Measurements from ENCODE around the gene AHDC1. TPM values are rescaled to one million over a fixed set of nuclear protein-coding genes. Genes with fewer than 3 reads are reported as not detected.

AHDC1 gene
- polyA plus RNA-seq, 1 donor from 2014 or later: 5.3 TPM

DNA sequence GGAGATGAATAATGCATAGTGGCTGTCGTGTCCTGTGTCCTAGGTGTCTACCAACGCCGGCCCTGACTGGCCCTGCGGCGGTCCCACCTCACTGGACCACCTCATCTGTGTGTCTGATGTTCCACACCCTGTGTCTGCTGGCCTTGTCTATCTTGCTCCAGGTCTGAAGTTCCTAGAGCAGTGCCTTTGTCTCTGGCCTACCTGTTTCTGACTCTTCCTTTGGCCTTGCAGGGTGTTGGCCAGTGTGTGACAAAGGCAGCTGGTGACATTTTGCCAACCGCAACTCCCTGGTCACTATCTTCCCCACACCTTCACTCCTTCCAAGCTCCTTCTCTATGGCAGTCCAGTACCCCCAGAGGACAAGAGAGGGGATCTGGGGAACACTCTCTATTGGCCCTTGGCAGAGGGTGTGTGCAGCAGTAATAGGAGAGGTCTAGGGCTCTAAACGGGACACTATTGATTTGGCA is 1.4 kb upstream of the AHDC1 start:
- no peak overlapping the region for H3K9ac ChIP-seq (ENCODE audit: low read length)
- H3K9me2 ChIP-seq (ENCODE audit: insufficient read depth, low read length): no peaks in the 10 kb centered on the region
- H3K9me3 ChIP-seq (ENCODE audit: low read length): no peaks in the 10 kb centered on the region
- no peak overlapping the region for H3K4me3 ChIP-seq (ENCODE audit: low read length)
- no peaks in the 10 kb centered on the region for H3F3A ChIP-seq (ENCODE audit: insufficient read depth, low read length, poor library complexity, severe bottlenecking)
- peaks cover 24% of the 10 kb centered on the region for H4K20me1 ChIP-seq (ENCODE audit: insufficient read depth)
- H3K27me3 ChIP-seq (ENCODE audit: insufficient read depth, low read depth, low read length): no peaks in the 10 kb centered on the region
- H3K27ac ChIP-seq (ENCODE audit: low read length): no peak overlapping the region
- no peak overlapping the region for H2AFZ ChIP-seq (ENCODE audit: low read depth, low read length)
- TF ChIP-seq EZH2 (IDR thresholded peaks at IDR 0.05; ENCODE audit: borderline replicate concordance, insufficient read depth, low read length, poor library complexity, severe bottlenecking): no peak
- no peak for TF ChIP-seq EP300 (conservative IDR thresholded peaks at IDR 0.05; ENCODE audit: poor library complexity, severe bottlenecking)
- TF ChIP-seq RAD21 (conservative IDR thresholded peaks at IDR 0.05): no peak
- no peak for TF ChIP-seq POLR2AphosphoS5 (IDR thresholded peaks at IDR 0.05)
- TF ChIP-seq MXI1 (conservative IDR thresholded peaks at IDR 0.05; ENCODE audit: poor library complexity, severe bottlenecking): no peak
- TF ChIP-seq TAF1 (IDR thresholded peaks at IDR 0.05; ENCODE audit: low read depth): no peak
- TF ChIP-seq, protein P1, sequence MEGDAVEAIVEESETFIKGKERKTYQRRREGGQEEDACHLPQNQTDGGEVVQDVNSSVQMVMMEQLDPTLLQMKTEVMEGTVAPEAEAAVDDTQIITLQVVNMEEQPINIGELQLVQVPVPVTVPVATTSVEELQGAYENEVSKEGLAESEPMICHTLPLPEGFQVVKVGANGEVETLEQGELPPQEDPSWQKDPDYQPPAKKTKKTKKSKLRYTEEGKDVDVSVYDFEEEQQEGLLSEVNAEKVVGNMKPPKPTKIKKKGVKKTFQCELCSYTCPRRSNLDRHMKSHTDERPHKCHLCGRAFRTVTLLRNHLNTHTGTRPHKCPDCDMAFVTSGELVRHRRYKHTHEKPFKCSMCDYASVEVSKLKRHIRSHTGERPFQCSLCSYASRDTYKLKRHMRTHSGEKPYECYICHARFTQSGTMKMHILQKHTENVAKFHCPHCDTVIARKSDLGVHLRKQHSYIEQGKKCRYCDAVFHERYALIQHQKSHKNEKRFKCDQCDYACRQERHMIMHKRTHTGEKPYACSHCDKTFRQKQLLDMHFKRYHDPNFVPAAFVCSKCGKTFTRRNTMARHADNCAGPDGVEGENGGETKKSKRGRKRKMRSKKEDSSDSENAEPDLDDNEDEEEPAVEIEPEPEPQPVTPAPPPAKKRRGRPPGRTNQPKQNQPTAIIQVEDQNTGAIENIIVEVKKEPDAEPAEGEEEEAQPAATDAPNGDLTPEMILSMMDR (IDR thresholded peaks at IDR 0.05; ENCODE audit: poor library complexity, severe bottlenecking): no peak
- TF ChIP-seq SMC3 (conservative IDR thresholded peaks at IDR 0.05; ENCODE audit: poor library complexity): no peak
- TF ChIP-seq, protein P2, sequence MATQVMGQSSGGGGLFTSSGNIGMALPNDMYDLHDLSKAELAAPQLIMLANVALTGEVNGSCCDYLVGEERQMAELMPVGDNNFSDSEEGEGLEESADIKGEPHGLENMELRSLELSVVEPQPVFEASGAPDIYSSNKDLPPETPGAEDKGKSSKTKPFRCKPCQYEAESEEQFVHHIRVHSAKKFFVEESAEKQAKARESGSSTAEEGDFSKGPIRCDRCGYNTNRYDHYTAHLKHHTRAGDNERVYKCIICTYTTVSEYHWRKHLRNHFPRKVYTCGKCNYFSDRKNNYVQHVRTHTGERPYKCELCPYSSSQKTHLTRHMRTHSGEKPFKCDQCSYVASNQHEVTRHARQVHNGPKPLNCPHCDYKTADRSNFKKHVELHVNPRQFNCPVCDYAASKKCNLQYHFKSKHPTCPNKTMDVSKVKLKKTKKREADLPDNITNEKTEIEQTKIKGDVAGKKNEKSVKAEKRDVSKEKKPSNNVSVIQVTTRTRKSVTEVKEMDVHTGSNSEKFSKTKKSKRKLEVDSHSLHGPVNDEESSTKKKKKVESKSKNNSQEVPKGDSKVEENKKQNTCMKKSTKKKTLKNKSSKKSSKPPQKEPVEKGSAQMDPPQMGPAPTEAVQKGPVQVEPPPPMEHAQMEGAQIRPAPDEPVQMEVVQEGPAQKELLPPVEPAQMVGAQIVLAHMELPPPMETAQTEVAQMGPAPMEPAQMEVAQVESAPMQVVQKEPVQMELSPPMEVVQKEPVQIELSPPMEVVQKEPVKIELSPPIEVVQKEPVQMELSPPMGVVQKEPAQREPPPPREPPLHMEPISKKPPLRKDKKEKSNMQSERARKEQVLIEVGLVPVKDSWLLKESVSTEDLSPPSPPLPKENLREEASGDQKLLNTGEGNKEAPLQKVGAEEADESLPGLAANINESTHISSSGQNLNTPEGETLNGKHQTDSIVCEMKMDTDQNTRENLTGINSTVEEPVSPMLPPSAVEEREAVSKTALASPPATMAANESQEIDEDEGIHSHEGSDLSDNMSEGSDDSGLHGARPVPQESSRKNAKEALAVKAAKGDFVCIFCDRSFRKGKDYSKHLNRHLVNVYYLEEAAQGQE (IDR thresholded peaks at IDR 0.05; ENCODE audit: borderline replicate concordance): no peak
- H3K79me2 ChIP-seq (replicated peaks; ENCODE audit: insufficient read depth, low read length): peaks cover 38% of the 10 kb centered on the region
- H3K36me3 ChIP-seq (ENCODE audit: insufficient read depth, low read length): no peaks in the 10 kb centered on the region
- H3K4me2 ChIP-seq (ENCODE audit: low read length): no peak overlapping the region

- Histone ChIP-seq H3K79me2 (replicated peaks; ENCODE audit: insufficient read depth, low read length) (peaks cover 44% of the 10 kb centered on the region), H2AFZ (ENCODE audit: low read depth, low read length) (no peak overlapping the region), H3K36me3 (ENCODE audit: insufficient read depth, low read length) (no peaks in the 10 kb centered on the region), H3K27ac (ENCODE audit: low read length) (peak overlapping the region; percentile 44), H3K4me2 (ENCODE audit: low read length) (no peak overlapping the region), H3K9ac (ENCODE audit: low read length) (peak overlapping the region; percentile 96), H4K20me1 (ENCODE audit: insufficient read depth) (peaks cover 30% of the 10 kb centered on the region), H3K9me3 (ENCODE audit: low read length) (no peaks in the 10 kb centered on the region), H3K27me3 (ENCODE audit: insufficient read depth, low read depth, low read length) (no peaks in the 10 kb centered on the region), H3K9me2 (ENCODE audit: insufficient read depth, low read length) (no peaks in the 10 kb centered on the region), H3K4me3 (ENCODE audit: low read length) (peak overlapping the region; percentile 97), H3F3A (ENCODE audit: insufficient read depth, low read length, poor library complexity, severe bottlenecking) (no peaks in the 10 kb centered on the region)
- TF ChIP-seq POLR2AphosphoS5 (IDR thresholded peaks at IDR 0.05) (no peak), RAD21 (conservative IDR thresholded peaks at IDR 0.05) (no peak), TAF1 (IDR thresholded peaks at IDR 0.05; ENCODE audit: low read depth) (no peak), EZH2 (IDR thresholded peaks at IDR 0.05; ENCODE audit: borderline replicate concordance, insufficient read depth, low read length, poor library complexity, severe bottlenecking) (no peak), MXI1 (conservative IDR thresholded peaks at IDR 0.05; ENCODE audit: poor library complexity, severe bottlenecking) (no peak), SMC3 (conservative IDR thresholded peaks at IDR 0.05; ENCODE audit: poor library complexity) (no peak), EP300 (conservative IDR thresholded peaks at IDR 0.05; ENCODE audit: poor library complexity, severe bottlenecking) (no peak)
- TF ChIP-seq, protein P1 (IDR thresholded peaks at IDR 0.05; ENCODE audit: poor library complexity, severe bottlenecking): no peak
- TF ChIP-seq, protein P2 (IDR thresholded peaks at IDR 0.05; ENCODE audit: borderline replicate concordance): no peak
These were observed 795 bp upstream of the AHDC1 start for GRCh38 chr1:27604579-27605299.

All from neural cell (in vitro differentiated cells).